Measurements from ENCODE around the gene SZRD1.

DNA sequence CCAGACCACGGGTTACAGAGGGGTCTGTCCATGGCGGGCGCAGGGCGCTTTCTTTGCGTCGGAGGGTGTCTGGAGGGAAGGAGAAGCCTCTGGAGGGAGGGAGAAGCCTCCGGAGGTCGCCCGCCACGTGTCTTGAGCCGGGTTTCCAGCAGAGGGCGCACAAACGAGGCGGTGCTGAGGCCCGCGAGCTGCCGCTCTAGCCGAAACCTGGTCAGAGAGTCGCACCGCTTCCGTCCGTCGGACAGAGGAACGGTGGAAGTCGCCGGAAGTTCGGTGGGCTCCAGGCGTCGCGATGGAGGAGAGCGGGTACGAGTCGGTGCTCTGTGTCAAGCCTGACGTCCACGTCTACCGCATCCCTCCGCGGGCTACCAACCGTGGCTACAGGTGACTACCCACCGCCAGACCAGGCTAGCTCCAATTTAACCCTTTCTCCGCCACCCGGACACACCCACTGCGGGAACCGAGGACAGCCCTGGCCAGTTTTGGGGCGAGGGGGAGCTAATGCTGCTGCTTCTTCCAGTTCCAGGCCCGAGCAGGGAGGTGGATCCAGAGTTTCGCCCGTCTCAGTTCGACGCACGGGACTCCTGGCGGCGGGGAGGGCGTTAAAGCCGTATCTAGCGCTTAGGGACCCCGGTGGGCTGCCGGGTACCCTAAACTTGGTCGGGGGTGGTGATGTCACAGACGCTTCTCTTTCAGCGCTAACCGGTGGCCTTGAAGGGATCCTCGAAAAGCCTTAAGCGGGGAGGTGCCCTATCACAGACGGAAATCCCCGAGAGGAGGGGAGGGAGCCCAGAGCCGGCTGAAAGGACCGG is 73.6 kb downstream of the SZRD1 start, which contains the start of gene NECAP2:
- TF ChIP-seq, protein P1, sequence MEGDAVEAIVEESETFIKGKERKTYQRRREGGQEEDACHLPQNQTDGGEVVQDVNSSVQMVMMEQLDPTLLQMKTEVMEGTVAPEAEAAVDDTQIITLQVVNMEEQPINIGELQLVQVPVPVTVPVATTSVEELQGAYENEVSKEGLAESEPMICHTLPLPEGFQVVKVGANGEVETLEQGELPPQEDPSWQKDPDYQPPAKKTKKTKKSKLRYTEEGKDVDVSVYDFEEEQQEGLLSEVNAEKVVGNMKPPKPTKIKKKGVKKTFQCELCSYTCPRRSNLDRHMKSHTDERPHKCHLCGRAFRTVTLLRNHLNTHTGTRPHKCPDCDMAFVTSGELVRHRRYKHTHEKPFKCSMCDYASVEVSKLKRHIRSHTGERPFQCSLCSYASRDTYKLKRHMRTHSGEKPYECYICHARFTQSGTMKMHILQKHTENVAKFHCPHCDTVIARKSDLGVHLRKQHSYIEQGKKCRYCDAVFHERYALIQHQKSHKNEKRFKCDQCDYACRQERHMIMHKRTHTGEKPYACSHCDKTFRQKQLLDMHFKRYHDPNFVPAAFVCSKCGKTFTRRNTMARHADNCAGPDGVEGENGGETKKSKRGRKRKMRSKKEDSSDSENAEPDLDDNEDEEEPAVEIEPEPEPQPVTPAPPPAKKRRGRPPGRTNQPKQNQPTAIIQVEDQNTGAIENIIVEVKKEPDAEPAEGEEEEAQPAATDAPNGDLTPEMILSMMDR (conservative IDR thresholded peaks at IDR 0.05 in 1 of 2, IDR thresholded peaks at IDR 0.05 in 1 of 2; ENCODE audit: low read depth in 1 of 2, low read length in 2 of 2): peak; percentile 17 to 83
- no peak for TF ChIP-seq EZH2 (IDR thresholded peaks at IDR 0.05; ENCODE audit: low read length, missing control alignments)

Measured in fibroblast of lung (primary cell).